Frontal cortex (tissue), 4 donors: Measurements from ENCODE around the gene PRSS53. TPM values are rescaled to one million over a fixed set of nuclear protein-coding genes. Genes with fewer than 3 reads are reported as not detected.
"Not testable (repeated sequence)": the region's sequence is repeated elsewhere in the genome, so short reads cannot be mapped to it uniquely, and the experiment has no call there.

Experiments
- DNase-seq, 2 donors: peaks; one replicate each; pipeline ENCODE4 v3.0.0; 2012; ENCODE audit warnings: low spot score in 2 of 2
- FAIRE-seq: peaks from 2 replicates; lab custom pipeline; 2012; peaks lifted over from hg19 to GRCh38; lab: Jason Lieb, UNC
- total RNA-seq: library from RNA; depleted of rRNA; stranded (reverse); fragments of >200 nt; gene quantifications from one replicate; pipeline ENCODE4 v1.2.3, GENCODE V29; 2014
- donor health status: control.
- donor health status: control.
- donor health status: control.

Gene PRSS53
- total RNA-seq, 1 donor from 2014 or later, result 1.6 TPM

GRCh38 chr16:31118223-31119155 is 29.7 kb upstream of the PRSS53 start:
- no peak for FAIRE-seq
- DNase-seq, result no peak

- DNase-seq (peak; percentile 97 to 98), FAIRE-seq (no peak)
Observed at GRCh38 chr16:31117384-31118222, 28.9 kb upstream of the PRSS53 start, which contains the start of gene KAT8. Gene KAT8, plus strand, starts transcription at chr16:31117664. Its CDS starts 18 bp downstream, at chr16:31117682.

- FAIRE-seq (no peak), DNase-seq (no peak)
Observed at GRCh38 chr16:31114468-31114867, 25.7 kb upstream of the PRSS53 start.

- DNase-seq (no peak), FAIRE-seq (no peak)
Observed at GRCh38 chr16:31113121-31114120, 24.7 kb upstream of the PRSS53 start.

- FAIRE-seq, result no peak
- no peak for DNase-seq
Observed at GRCh38 chr16:31112711-31113110, 24.0 kb upstream of the PRSS53 start.

- FAIRE-seq (no peak), DNase-seq (no peak)
Observed at GRCh38 chr16:31111881-31112466, 23.2 kb upstream of the PRSS53 start.

GRCh38 chr16:31110106-31111034 is 21.6 kb upstream of the PRSS53 start:
- no peak for FAIRE-seq
- no peak for DNase-seq

GRCh38 chr16:31109622-31110021 is 20.9 kb upstream of the PRSS53 start:
- no peak for FAIRE-seq
- DNase-seq, result no peak

- DNase-seq, result no peak
- no peak for FAIRE-seq
Observed at GRCh38 chr16:31108794-31109558, 20.2 kb upstream of the PRSS53 start.

GRCh38 chr16:31108035-31108793 is 19.5 kb upstream of the PRSS53 start, which contains the start of gene BCKDK:
Gene BCKDK, plus strand, starts transcription at chr16:31108386. Its CDS starts 838 bp downstream, at chr16:31109224.
- DNase-seq, result peak; percentile 90
- no peak for FAIRE-seq

- no peak for FAIRE-seq
- no peak for DNase-seq
Observed at GRCh38 chr16:31107465-31107867, 18.7 kb upstream of the PRSS53 start.

GRCh38 chr16:31106509-31107464 is 18.0 kb upstream of the PRSS53 start:
- DNase-seq, result no peak
- FAIRE-seq, result no peak

- peak; percentile 84 to 92 for DNase-seq
Observed at GRCh38 chr16:31105677-31106213, 17.0 kb upstream of the PRSS53 start.

GRCh38 chr16:31100876-31101641 is 12.3 kb upstream of the PRSS53 start:
- DNase-seq, FAIRE-seq: not testable (repeated sequence)

More at GRCh38 chr16:31105677-31106213, 17.0 kb upstream of the PRSS53 start:
- no peak for FAIRE-seq
